Coronary artery (tissue), 2 donors: ENCODE data around the gene RASGRF1.

ENCODE experiments used
- DNase-seq: peaks from one replicate; pipeline ENCODE4 v3.0.0-alpha.2; 2017; ENCODE audit warnings: low spot score
- H3K27ac ChIP-seq, 2 donors: fragments of 200-600 bp; sonication (generic); one replicate each; pipeline ENCODE4 v1.5.1; 2016 to 2019
- H3K4me3 ChIP-seq: fragments of 200-600 bp; sonication (generic); 2 replicates; pipeline ENCODE4 v1.5.1; 2016; ENCODE audit warnings: mild to moderate bottlenecking, moderate library complexity
- TF ChIP-seq, protein P1 (sequence below): fragments of 200-600 bp; sonication (generic); IDR thresholded peaks from one replicate; pipeline ENCODE4 v1.5.1; 2019; ENCODE audit warnings: antibody characterized with exemption

Gene RASGRF1

DNA sequence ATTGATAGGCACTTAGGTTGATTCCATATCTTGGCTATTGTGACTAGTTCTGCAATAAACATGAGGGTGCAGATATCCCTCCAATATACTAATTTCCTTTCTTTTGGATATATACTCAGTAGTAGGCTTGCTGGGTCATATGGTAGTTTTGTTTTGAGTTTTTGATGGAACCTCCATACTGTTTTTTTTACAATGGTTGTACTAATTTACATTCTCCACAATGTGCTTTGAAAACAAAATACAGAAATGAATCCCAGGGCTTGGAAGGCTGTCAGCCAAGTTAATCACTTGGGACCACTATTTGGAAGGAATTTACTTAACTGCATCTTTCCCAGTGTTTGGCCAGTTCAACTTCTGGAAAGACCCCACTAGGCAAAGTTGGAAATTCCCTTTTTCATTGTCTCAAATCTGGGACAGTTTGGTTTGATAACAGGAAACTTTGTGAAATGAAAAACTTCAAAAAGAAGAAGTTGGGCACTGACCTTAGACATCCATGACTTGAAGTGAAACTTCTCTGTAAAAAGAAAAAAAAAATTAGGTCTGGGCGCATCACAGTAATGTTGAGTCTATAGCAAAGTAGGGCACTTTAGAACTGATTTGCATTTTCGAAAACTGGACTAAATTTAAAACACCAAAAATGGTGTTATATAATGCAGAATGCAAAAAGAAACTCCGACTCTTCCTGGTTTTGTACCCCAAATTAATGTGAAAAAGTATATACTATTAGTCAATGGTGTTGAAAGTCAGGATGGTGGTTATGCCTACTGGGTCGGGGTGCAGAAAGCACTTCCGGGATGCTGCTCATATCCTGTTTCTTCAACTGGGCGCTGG is 151.7 kb downstream of the RASGRF1 start:
- peak overlapping the region in 1 of 2 donors; percentile 75 for H3K27ac ChIP-seq
- TF ChIP-seq, protein P1, sequence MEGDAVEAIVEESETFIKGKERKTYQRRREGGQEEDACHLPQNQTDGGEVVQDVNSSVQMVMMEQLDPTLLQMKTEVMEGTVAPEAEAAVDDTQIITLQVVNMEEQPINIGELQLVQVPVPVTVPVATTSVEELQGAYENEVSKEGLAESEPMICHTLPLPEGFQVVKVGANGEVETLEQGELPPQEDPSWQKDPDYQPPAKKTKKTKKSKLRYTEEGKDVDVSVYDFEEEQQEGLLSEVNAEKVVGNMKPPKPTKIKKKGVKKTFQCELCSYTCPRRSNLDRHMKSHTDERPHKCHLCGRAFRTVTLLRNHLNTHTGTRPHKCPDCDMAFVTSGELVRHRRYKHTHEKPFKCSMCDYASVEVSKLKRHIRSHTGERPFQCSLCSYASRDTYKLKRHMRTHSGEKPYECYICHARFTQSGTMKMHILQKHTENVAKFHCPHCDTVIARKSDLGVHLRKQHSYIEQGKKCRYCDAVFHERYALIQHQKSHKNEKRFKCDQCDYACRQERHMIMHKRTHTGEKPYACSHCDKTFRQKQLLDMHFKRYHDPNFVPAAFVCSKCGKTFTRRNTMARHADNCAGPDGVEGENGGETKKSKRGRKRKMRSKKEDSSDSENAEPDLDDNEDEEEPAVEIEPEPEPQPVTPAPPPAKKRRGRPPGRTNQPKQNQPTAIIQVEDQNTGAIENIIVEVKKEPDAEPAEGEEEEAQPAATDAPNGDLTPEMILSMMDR = no peak
- H3K4me3 ChIP-seq = no peak overlapping the region
- no peak for DNase-seq

DNA sequence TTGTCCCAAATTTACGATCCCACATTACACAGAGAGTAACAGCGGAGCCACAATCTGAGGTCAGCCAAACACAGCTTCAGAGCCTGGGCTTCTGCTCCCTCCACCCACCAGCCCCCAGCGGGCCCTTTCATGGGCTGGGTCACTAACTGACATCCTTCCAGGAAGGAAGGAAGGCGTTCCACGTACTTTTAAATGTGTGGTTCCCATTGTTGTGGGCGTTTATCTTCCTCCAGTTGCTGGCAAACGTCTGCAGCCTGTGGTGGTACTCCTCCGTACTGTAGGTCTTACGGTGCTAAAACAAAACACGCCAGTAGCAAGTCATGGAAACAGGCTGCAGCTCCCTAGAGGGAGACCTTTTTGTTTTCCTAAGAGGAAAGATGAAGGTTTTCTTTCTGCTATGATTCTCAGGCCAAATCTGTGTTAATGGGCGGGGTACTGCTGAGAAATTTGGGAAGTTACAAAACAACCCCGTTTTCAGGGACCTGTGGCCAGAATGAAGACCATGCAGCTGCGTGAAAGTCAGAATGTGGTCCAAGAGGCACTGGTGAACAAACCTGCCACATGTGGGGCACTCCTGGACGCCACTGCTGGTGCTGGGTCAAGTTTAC is 153.3 kb downstream of the RASGRF1 start:
- H3K4me3 ChIP-seq = peak overlapping the region; percentile 22
- no peak for DNase-seq

DNA sequence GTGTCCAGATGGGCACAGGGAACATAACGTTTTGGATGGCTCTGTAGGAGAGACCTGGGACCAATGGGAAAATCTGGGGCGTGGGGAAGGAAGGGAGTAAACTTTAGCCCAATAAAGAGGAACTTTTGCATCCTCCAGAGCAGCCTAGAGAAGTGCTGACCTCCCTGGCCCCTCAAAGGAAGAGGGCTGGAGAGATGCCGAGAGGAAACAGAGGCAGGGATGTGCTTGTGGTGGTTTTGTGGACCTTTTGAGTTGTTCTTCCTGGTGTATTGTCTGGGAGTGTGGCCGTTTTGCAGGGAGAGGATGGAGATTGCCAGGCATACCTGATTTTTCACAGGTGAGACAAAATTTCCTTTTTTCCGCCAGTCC is 155.9 kb downstream of the RASGRF1 start:
- TF ChIP-seq, protein P1 = no peak
- Histone ChIP-seq H3K27ac (peak overlapping the region in 1 of 2 donors; percentile 21), H3K4me3 (no peak overlapping the region)
- DNase-seq = no peak

More for the DNA sequence above, 153.3 kb downstream of the RASGRF1 start:
- H3K27ac ChIP-seq = peak overlapping the region in 1 of 2 donors; percentile 65
- TF ChIP-seq, protein P1 = no peak

DNA sequence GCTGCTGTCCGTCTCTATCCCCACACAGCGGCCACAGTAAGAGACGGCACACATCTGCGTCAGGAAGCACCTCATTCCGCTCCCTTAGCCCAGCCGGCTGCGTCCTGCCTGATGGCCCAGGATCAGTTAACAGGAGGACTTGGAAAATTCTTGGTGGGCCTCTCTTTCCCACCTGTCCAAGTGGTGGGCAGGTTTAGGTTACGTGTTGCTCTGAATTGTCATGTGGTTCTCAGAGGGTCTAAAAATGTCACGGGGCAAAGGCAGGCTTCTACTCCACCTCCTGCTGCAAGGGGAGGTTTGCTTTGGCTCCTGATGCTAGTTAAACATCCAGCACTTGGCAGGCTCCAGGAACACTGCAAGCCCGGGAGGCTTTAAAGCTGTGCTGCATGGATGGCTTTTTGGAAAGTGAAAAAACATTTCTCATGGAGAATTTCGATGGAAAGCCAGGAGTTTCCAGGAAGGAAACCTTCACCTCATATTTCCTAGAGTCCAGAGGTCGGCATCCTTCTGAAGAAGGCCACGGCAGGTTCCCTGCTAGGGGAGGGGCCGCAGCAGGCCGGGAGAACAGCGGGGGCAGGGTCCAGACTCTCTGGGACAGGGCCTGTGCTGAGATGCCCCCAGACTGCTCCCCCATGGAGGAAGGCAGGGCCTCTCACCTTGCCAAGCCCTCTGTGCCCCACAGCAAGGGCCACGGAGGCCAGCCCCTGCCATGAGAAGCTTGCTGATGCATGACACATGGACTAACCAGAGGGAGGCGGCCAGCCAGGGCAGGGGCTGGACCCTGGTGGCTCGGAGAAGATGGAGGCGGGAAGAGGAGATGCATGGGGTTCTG is 156.5 kb downstream of the RASGRF1 start:
- TF ChIP-seq, protein P1 = no peak
- Histone ChIP-seq H3K27ac (peak overlapping the region in 1 of 2 donors; percentile 39), H3K4me3 (peak overlapping the region; percentile 54)
- no peak for DNase-seq

DNA sequence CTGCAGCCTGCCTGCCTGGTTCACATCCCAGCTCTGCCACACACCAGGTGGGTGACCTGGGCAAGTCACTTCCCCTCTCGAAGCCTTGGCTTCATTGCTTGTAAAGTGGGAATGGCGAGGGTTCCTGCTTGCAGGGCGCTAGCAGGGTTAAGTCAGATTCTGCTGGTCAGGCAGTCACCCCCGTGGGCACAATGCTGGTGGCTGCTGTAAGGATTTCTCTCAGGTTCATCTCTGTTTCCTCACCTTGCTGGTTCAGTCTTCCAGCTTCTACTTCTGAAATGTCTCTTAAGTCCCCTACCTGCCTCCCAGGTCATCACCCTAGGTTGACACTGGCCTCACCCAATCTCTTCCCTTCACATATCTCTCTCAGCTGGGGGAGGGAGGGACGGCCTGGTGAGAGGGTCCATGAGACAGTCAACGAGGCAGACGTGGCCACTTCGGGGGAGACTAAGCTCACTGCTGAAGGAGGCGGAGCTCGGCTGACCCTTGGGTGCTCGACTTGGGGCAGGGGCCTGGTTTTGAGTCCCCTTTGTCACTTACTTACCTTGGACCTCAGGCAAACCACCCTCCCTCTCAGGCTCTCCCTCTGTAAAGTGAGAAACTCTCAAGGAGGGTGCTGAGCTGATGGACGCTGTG is 157.3 kb downstream of the RASGRF1 start:
- TF ChIP-seq, protein P1 = no peak
- DNase-seq = no peak
- Histone ChIP-seq H3K27ac (peak overlapping the region in 1 of 2 donors; percentile 39), H3K4me3 (peak overlapping the region; percentile 54)

DNA sequence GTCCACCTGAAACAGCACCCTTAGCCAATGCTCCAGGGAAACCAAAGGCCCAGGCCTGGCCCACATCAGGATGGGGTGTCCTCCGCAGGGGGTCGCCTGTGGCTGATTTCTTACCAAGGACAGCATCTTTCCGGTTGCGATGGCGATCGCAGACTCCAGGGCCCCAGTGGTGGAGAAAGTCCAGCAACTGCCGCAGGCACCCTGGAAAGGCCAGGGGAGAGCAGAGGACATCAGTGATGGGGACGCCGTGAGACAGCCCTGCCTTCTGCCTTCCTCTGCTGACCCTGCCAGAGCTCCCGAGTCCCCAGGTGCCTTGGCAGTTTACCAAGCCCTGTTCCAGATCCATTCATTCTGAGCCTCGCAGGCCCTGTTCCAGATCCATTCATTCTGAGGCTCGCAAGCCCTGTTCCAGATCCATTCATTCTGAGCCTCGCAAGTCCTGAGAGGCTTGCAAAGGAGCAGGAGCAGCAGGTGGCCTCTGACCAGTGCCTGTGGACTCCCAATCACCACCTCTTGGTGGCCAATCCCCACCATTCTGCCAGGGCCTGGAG is 158.2 kb downstream of the RASGRF1 start:
- Histone ChIP-seq H3K4me3 (no peak overlapping the region), H3K27ac (no peak overlapping the region)
- DNase-seq = no peak
- TF ChIP-seq, protein P1 = no peak
